Breast epithelium (tissue), 4 donors: ENCODE measurements around the gene RPL32. TPM values are rescaled to one million over a fixed set of nuclear protein-coding genes. Genes with fewer than 3 reads are reported as not detected.

Experiments
- DNase-seq, 2 donors: peaks; one replicate each; pipeline ENCODE4 v3.0.0-alpha.2; 2019; ENCODE audit warnings: low spot score in 2 of 2
- H3K27ac ChIP-seq, 2 donors: fragments of 200-600 bp; sonication (generic) in 1 of 2; one replicate each; pipeline ENCODE4 v1.5.1; 2016 to 2019; ENCODE audit warnings: mild to moderate bottlenecking in 1 of 2
- H3K27me3 ChIP-seq, 2 donors: fragments of 200-600 bp; sonication (generic) in 1 of 2; one replicate each; pipeline versions ENCODE4 v1.5.1 to v1.6.0; 2017 to 2019; ENCODE audit warnings: control low read depth in 1 of 2, mild to moderate bottlenecking in 1 of 2
- H3K36me3 ChIP-seq: fragments of 200-600 bp; one replicate; pipeline ENCODE4 v1.5.1; 2019
- H3K4me1 ChIP-seq, 2 donors: fragments of 200-600 bp; sonication (generic); one replicate each; pipeline ENCODE4 v1.5.1; 2016 to 2019; ENCODE audit warnings: control low read depth in 1 of 2
- H3K4me3 ChIP-seq, 3 donors: fragments of 200-600 bp; sonication (generic); 1 replicate in 2 of 3; 2 replicates in 1 of 3; pipeline ENCODE4 v1.5.1; 2016 to 2019; ENCODE audit warnings: mild to moderate bottlenecking in 3 of 3, moderate library complexity in 2 of 3
- H3K9me3 ChIP-seq, 2 donors: fragments of 200-600 bp; sonication (generic) in 1 of 2; one replicate each; pipeline ENCODE4 v1.5.1; 2016 to 2019; ENCODE audit warnings: control low read depth in 1 of 2
- POLR2A ChIP-seq: fragments of 450-650 bp; IDR thresholded peaks from one replicate; pipeline ENCODE4 v1.6.1; 2016; ENCODE audit warnings: antibody characterized with exemption, mild to moderate bottlenecking, moderate library complexity
- POLR2AphosphoS5 ChIP-seq, 3 donors: sonication (generic); formaldehyde crosslinking; IDR thresholded peaks; one replicate each; pipeline ENCODE4 v1.6.1; 2017; ENCODE audit warnings: antibody characterized with exemption in 3 of 3
- intact Hi-C: fragments of 100-400 bp; cut with DNase I; formaldehyde crosslinking; loops from one replicate; pipeline ENCODE4 v1.15.1; 2023; ENCODE audit warnings: low total_unique reads
- total RNA-seq, 3 donors: library from RNA; depleted of rRNA; stranded (reverse); fragments of >200 nt; gene quantifications; one replicate each; pipeline ENCODE4 v1.1.0, GENCODE V29; 2016
- TF ChIP-seq, protein P1 (sequence below), 3 donors: fragments of 450-650 bp; IDR thresholded peaks; one replicate each; pipeline ENCODE4 v1.5.1; 2016 to 2017; ENCODE audit warnings: antibody characterized with exemption in 3 of 3, mild to moderate bottlenecking in 3 of 3, moderate library complexity in 3 of 3

The RPL32 gene
- total RNA-seq, 3 donors from 2014 or later: 945 to 1,485 (median 950) TPM

DNA sequence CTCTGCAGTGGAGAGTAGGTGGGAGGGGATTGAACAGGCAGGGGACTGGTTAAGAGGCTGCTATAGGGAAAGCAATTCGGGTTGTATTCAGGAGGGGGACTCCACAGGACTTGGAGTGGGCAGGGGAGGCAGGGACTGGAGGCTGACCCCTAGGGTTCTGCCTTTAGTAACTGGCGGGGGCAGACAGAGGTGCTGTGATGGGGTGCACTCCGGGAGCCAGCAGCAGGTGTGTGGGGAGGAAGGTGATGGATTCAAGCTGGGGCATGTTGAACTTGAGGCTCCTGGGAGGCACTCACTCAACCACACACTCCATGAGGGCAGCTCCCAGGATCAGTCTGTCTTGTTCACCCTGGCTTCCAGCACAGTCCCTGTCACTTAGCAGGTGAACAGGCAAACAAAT, 32.4 kb downstream of the RPL32 start:
- Histone ChIP-seq H3K4me1 (no peaks in the 10 kb centered on the region), H3K36me3 (no peaks in the 10 kb centered on the region), H3K4me3 (no peak overlapping the region), H3K27ac (no peak overlapping the region), H3K9me3 (no peaks in the 10 kb centered on the region), H3K27me3 (no peaks in the 10 kb centered on the region)
- no peak for TF ChIP-seq POLR2A
- no peak for DNase-seq
- intact Hi-C loops: loop anchor here (5.0 kb wide), 1 partner anchor 363 kb away; no protein-coding TSS in a partner anchor

DNA sequence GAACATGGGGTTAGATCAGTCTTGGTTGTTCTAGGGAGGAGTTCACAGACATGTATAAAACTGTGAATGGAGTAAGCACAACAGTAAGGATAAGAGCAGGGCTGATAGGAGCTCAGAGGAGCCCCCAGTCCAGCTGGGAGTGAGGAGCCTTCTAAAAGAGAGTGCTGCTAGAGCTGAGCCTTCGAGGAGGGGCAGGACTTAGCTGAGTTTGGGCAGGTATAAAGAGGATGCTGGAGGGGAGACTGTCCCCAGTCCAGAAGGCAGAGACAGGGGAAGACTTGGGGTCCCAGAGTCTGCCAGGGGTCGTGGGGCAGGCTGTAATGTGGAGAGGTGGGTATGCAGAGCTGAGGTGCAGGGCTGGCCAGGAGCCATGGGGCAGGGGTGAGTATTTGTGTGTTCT, 32.8 kb downstream of the RPL32 start:
- Histone ChIP-seq H3K4me3 (no peak overlapping the region), H3K27ac (no peak overlapping the region), H3K36me3 (no peaks in the 10 kb centered on the region), H3K27me3 (no peaks in the 10 kb centered on the region), H3K4me1 (no peaks in the 10 kb centered on the region), H3K9me3 (no peaks in the 10 kb centered on the region)
- intact Hi-C loops: loop anchor here (5.0 kb wide), 1 partner anchor 364 kb away; no protein-coding TSS in a partner anchor
- TF ChIP-seq POLR2A (no peak), POLR2AphosphoS5 (IDR thresholded peaks at IDR 0.05) (no peak)
- TF ChIP-seq, protein P1, sequence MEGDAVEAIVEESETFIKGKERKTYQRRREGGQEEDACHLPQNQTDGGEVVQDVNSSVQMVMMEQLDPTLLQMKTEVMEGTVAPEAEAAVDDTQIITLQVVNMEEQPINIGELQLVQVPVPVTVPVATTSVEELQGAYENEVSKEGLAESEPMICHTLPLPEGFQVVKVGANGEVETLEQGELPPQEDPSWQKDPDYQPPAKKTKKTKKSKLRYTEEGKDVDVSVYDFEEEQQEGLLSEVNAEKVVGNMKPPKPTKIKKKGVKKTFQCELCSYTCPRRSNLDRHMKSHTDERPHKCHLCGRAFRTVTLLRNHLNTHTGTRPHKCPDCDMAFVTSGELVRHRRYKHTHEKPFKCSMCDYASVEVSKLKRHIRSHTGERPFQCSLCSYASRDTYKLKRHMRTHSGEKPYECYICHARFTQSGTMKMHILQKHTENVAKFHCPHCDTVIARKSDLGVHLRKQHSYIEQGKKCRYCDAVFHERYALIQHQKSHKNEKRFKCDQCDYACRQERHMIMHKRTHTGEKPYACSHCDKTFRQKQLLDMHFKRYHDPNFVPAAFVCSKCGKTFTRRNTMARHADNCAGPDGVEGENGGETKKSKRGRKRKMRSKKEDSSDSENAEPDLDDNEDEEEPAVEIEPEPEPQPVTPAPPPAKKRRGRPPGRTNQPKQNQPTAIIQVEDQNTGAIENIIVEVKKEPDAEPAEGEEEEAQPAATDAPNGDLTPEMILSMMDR (IDR thresholded peaks at IDR 0.05): no peak
- DNase-seq: no peak

DNA sequence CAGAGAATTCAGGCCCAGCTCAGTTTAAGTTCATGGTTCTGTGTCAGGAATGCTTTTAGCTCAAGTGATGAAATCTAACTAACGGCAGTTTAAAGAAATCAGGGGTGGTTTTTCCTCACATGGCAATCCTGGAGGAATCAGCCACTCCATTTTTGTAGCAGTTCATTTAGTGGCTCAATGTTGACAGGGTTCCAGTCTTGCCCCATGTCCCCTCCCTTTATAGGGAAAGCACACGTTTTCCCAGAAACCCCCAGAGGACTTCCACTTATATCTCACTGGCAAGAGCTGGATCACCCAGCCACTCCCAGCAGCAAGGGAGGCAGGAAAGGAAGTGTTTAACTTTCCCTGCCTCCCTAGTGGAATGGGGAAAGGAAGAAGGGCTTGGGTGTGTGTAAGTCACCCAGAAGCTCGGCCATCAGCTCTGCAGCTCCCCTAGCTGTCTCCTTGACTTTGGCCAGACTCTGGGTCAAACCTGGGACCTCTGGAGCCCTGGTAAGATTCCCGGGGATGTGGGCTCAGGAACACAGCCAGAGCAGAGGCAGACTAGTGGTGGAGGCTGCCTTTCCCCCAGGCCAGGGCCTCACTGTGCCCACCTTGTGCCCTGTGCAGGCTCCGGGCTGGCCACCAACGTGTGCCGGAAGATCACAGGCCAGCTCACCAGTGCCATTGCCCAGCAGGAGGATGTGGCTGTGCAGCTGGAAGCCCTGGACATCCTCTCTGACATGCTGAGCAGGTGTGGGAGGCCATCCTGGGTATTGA, 33.6 kb downstream of the RPL32 start:
- H3K27me3 ChIP-seq: no peaks in the 10 kb centered on the region
- TF ChIP-seq, protein P1 (IDR thresholded peaks at IDR 0.05): no peak
- TF ChIP-seq POLR2AphosphoS5 (IDR thresholded peaks at IDR 0.05): no peak
- TF ChIP-seq POLR2A: no peak
- no peaks in the 10 kb centered on the region for H3K9me3 ChIP-seq
- DNase-seq: no peak
- H3K36me3 ChIP-seq: no peaks in the 10 kb centered on the region
- intact Hi-C loops: loop anchor here (5.0 kb wide), 1 partner anchor 365 kb away; no protein-coding TSS in a partner anchor
- no peak overlapping the region for H3K4me3 ChIP-seq
- no peaks in the 10 kb centered on the region for H3K4me1 ChIP-seq
- no peak overlapping the region for H3K27ac ChIP-seq

DNA sequence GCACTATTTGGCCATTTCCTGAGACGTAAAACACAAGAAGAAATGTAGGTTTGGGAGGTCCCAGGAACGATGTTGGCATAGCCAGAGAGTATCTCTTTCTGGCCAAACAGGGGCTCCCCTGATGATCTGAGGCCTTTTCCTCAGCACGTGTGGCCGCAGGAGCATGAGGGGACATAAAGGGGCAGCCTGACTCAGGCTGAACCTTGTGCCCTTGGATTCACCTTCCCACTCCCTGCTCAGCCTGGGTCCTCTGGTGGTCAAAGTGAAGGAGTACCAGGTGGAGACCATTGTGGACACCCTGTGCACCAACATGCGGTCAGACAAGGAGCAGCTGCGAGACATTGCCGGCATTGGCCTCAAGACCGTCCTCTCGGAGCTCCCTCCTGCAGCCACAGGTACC, 34.3 kb downstream of the RPL32 start:
- H3K27ac ChIP-seq: no peak overlapping the region
- no peak for DNase-seq
- intact Hi-C loops: loop anchor here (5.0 kb wide), 1 partner anchor 365 kb away; no protein-coding TSS in a partner anchor

DNA sequence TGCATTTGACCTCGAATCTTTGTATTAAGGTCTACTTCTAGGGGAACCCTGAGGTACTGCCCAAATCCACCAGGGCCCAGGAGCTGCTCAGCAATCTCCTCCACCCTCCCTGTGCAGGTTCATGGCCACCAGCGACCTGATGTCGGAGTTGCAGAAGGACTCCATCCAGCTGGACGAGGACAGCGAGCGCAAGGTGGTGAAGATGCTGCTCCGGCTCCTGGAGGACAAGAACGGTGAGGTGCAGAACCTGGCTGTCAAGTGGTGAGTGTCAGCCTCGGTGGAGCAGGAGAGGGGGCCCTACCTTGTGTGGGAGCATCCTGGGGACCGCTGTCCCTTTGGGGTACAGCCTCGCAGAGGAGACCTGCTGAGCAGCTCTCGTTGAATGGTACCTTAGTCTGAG, 38.0 kb downstream of the RPL32 start:
- TF ChIP-seq POLR2AphosphoS5 (IDR thresholded peaks at IDR 0.05): no peak
- no peak for TF ChIP-seq POLR2A
- TF ChIP-seq, protein P1 (IDR thresholded peaks at IDR 0.05): no peak
- Histone ChIP-seq H3K27me3 (no peaks in the 10 kb centered on the region), H3K4me3 (no peak overlapping the region), H3K4me1 (no peaks in the 10 kb centered on the region), H3K9me3 (no peaks in the 10 kb centered on the region), H3K36me3 (no peaks in the 10 kb centered on the region), H3K27ac (no peak overlapping the region)
- no peak for DNase-seq
- intact Hi-C loops: no loop called here

More for the DNA sequence above, 34.3 kb downstream of the RPL32 start:
- no peak overlapping the region for H3K4me3 ChIP-seq
- no peaks in the 10 kb centered on the region for H3K36me3 ChIP-seq
- no peaks in the 10 kb centered on the region for H3K27me3 ChIP-seq
- TF ChIP-seq POLR2AphosphoS5 (IDR thresholded peaks at IDR 0.05): no peak
- TF ChIP-seq POLR2A: no peak
- TF ChIP-seq, protein P1 (IDR thresholded peaks at IDR 0.05): no peak
- no peaks in the 10 kb centered on the region for H3K9me3 ChIP-seq
- no peaks in the 10 kb centered on the region for H3K4me1 ChIP-seq
